Mesenchymal stem cell (in vitro differentiated cells and primary cell): ENCODE data around the gene CST3.

Experiments used
- DNase-seq: peaks from one replicate; pipeline ENCODE4 v3.0.0-alpha.2; 2013
- H2AFZ ChIP-seq: one replicate; pipeline ENCODE4 v1.6.1; 2013; ENCODE audit warnings: low read depth, mild to moderate bottlenecking, control low read depth, inconsistent platforms, low read length, moderate library complexity
- H2AK5ac ChIP-seq: 2 replicates; pipeline ENCODE4 v1.6.1; 2013; ENCODE audit warnings: low read length, moderate library complexity, mild to moderate bottlenecking, inconsistent platforms; ENCODE audit not compliant: severe bottlenecking
- H2BK120ac ChIP-seq: one replicate; pipeline ENCODE4 v1.6.1; 2013; ENCODE audit warnings: low read depth, mild to moderate bottlenecking, inconsistent platforms, low read length, moderate library complexity
- H2BK12ac ChIP-seq, 2 experiments: one replicate each; pipeline ENCODE4 v1.6.1; 2013; ENCODE audit warnings: inconsistent platforms in 2 of 2, low read length in 2 of 2, mild to moderate bottlenecking in 2 of 2, moderate library complexity in 2 of 2, control low read depth in 1 of 2
- H2BK15ac ChIP-seq: one replicate; pipeline ENCODE4 v1.6.1; 2013; ENCODE audit warnings: mild to moderate bottlenecking, low read depth, inconsistent platforms; ENCODE audit not compliant: poor library complexity, severe bottlenecking
- H2BK5ac ChIP-seq: 2 replicates; pipeline ENCODE4 v1.6.1; 2013; ENCODE audit warnings: low read depth, mild to moderate bottlenecking, low read length, control low read depth, inconsistent platforms; ENCODE audit not compliant: poor library complexity, severe bottlenecking
- H3K14ac ChIP-seq, 2 experiments: one replicate each; pipeline ENCODE4 v1.6.1; 2013; ENCODE audit warnings: inconsistent platforms in 2 of 2, low read length in 2 of 2, control low read depth in 1 of 2, mild to moderate bottlenecking in 1 of 2, moderate library complexity in 1 of 2
- H3K18ac ChIP-seq, 2 experiments: one replicate each; pipeline ENCODE4 v1.6.1; 2013; ENCODE audit warnings: inconsistent platforms in 2 of 2, low read length in 2 of 2, control low read depth in 1 of 2, low read depth in 1 of 2, mild to moderate bottlenecking in 1 of 2
- H3K23ac ChIP-seq, 2 experiments: one replicate each; pipeline ENCODE4 v1.6.1; 2013; ENCODE audit warnings: inconsistent platforms in 2 of 2, low read length in 2 of 2, mild to moderate bottlenecking in 2 of 2, moderate library complexity in 2 of 2, control low read depth in 1 of 2
- H3K27ac ChIP-seq: 2 replicates; pipeline ENCODE4 v1.5.1; 2013; ENCODE audit warnings: mild to moderate bottlenecking, moderate library complexity, low read length, control low read depth, inconsistent platforms; ENCODE audit not compliant: poor library complexity, severe bottlenecking
- H3K27me3 ChIP-seq, 2 experiments: 2 replicates each; pipeline versions ENCODE4 v1.6.1 to v1.7.0; 2013; ENCODE audit warnings: low read length in 2 of 2, mild to moderate bottlenecking in 2 of 2, moderate library complexity in 2 of 2, control low read depth in 1 of 2, inconsistent platforms in 1 of 2; ENCODE audit not compliant: control insufficient read depth in 1 of 2, insufficient read depth in 1 of 2
- H3K36me3 ChIP-seq, 2 experiments: 2 replicates each; pipeline versions ENCODE4 v1.6.1 to v1.7.0; 2013; ENCODE audit warnings: low read length in 2 of 2, control low read depth in 1 of 2, inconsistent platforms in 1 of 2, low read depth in 1 of 2, mild to moderate bottlenecking in 1 of 2; ENCODE audit not compliant: insufficient read depth in 2 of 2, control insufficient read depth in 1 of 2
- H3K4ac ChIP-seq, 2 experiments: one replicate each; pipeline ENCODE4 v1.6.1; 2013; ENCODE audit warnings: inconsistent platforms in 2 of 2, low read length in 2 of 2, mild to moderate bottlenecking in 2 of 2, moderate library complexity in 2 of 2, control low read depth in 1 of 2, low read depth in 1 of 2
- H3K4me1 ChIP-seq: 2 replicates; pipeline ENCODE4 v1.6.1; 2013; ENCODE audit warnings: low read depth, low read length, control low read depth; ENCODE audit not compliant: control insufficient read depth, insufficient read depth
- H3K4me2 ChIP-seq: 2 replicates; pipeline ENCODE4 v1.6.1; 2013; ENCODE audit warnings: low read length, mild to moderate bottlenecking, inconsistent platforms; ENCODE audit not compliant: poor library complexity, severe bottlenecking
- H3K4me3 ChIP-seq, 2 experiments: 2 replicates each; pipeline versions ENCODE4 v1.5.1 to v1.7.0; 2013; ENCODE audit warnings: low read length in 2 of 2, mild to moderate bottlenecking in 2 of 2, control low read depth in 1 of 2, low read depth in 1 of 2; ENCODE audit not compliant: insufficient read depth in 1 of 2
- H3K79me1 ChIP-seq: replicated peaks from 2 replicates; pipeline ENCODE4 v1.6.1; 2013; ENCODE audit warnings: mild to moderate bottlenecking, control low read depth, low read length, inconsistent platforms; ENCODE audit not compliant: poor library complexity, severe bottlenecking
- H3K9ac ChIP-seq: 2 replicates; pipeline ENCODE4 v1.7.0; 2013; ENCODE audit warnings: mild to moderate bottlenecking, low read length, moderate library complexity
- H3K9me3 ChIP-seq: 2 replicates; pipeline ENCODE4 v1.7.0; 2013; ENCODE audit warnings: mild to moderate bottlenecking, low read length; ENCODE audit not compliant: control insufficient read depth
- H4K8ac ChIP-seq: one replicate; pipeline ENCODE4 v1.6.1; 2013; ENCODE audit warnings: inconsistent platforms, mild to moderate bottlenecking, low read length, moderate library complexity
- H4K91ac ChIP-seq: one replicate; pipeline ENCODE4 v1.6.1; 2013; ENCODE audit warnings: mild to moderate bottlenecking, low read length, inconsistent platforms
- WGBS: methylation state at CpG from one replicate; pipeline ENCODE4 v1.1.7; 2013; ENCODE audit warnings: mixed read lengths; 5-methylcytosine and 5-hydroxymethylcytosine counted together

The CST3 gene

DNA sequence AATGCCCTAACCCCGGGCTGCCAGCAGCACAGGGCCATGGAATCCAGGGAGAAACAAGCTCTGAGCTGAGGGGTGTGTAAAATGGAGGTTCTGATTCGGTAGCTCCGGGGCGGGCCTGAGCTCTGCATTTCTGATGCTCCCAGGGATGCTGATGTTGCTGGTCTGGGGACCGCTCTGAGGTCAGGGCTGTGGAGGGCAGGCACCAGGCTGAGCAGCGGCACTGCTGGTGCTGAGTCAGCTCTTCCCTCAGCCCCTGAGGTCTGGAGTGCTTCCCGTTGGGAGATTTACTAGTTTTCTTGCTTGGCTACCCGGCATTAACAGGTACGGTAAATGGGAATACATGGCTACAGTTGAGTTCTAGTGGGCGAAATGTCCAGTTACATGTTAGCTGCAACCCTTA lies 18.6 kb upstream of the CST3 start:
- Histone ChIP-seq H2BK5ac (no peak overlapping the region), H3K27me3 (no peaks in the 10 kb centered on the region), H2AFZ (no peak overlapping the region), H3K4ac (no peak overlapping the region), H3K18ac (no peak overlapping the region), H3K27ac (peak overlapping the region; percentile 20), H3K9me3 (no peaks in the 10 kb centered on the region), H2BK120ac (no peak overlapping the region), H3K9ac (no peak overlapping the region), H2BK12ac (no peak overlapping the region), H4K8ac (no peak overlapping the region), H3K4me1 (peaks cover 34% of the 10 kb centered on the region), H3K14ac (no peak overlapping the region), H3K4me3 (no peak overlapping the region), H3K4me2 (no peak overlapping the region), H3K79me1 (no peaks in the 10 kb centered on the region), H2AK5ac (peak overlapping the region; percentile 99), H4K91ac (no peak overlapping the region), H3K23ac (no peak overlapping the region), H2BK15ac (no peak overlapping the region), H3K36me3 (no peaks in the 10 kb centered on the region)
- WGBS, result 76% methylated on average over 10 of the region's 10 CpGs
- DNase-seq, result no peak

DNA sequence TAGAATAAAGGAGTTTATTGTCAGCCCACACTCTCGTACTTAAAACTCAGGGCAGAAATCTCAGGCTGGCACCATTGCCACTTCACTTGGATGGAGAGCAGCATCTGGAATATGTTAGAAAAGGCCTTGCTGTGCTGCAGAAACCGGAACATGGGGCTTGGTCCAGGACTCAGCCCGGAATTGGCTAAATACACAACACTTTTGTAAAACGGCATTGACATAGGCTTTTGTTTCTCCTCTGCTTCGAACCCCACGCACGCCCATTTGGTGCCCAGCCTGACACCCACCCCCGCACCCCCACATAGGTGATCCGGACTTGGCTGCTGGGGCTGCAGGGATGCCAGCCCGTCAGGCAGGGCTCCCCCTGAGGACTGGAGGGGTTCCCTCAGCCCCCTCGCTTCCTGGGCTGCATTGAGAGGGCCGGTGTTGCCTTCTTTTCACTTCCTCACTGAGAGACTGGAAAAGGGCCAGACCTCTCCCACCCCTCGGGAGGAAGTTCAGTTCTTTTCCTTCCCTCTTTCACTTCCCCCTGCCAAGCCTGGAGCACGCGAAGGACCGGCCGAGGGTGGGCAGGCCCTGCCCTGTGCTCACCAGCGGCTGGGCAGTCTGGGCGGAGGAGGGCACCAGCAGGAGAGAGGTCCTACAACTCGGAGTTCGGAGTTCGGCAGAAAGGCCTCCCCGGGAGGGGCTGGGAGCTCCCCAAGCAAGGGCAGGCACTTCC lies 17.9 kb upstream of the CST3 start:
- Histone ChIP-seq H3K9me3 (no peaks in the 10 kb centered on the region), H3K18ac (no peak overlapping the region)

GRCh38 chr20:23654717-23655116 lies 17.0 kb upstream of the CST3 start:
- H3K27ac ChIP-seq, result no peak overlapping the region
- peak overlapping the region; percentile 14 for H2AK5ac ChIP-seq
- H3K79me1 ChIP-seq, result no peaks in the 10 kb centered on the region
- no peak overlapping the region for H3K9ac ChIP-seq
- DNase-seq, result no peak
- H2AFZ ChIP-seq, result no peak overlapping the region
- no peak overlapping the region for H2BK12ac ChIP-seq
- H3K4me3 ChIP-seq, result no peak overlapping the region
- H3K23ac ChIP-seq, result no peak overlapping the region
- no peak overlapping the region for H4K91ac ChIP-seq
- no peak overlapping the region for H3K18ac ChIP-seq
- 82% methylated on average over 4 of the region's 4 CpGs for WGBS
- H2BK120ac ChIP-seq, result no peak overlapping the region
- no peaks in the 10 kb centered on the region for H3K27me3 ChIP-seq
- H3K36me3 ChIP-seq, result no peaks in the 10 kb centered on the region
- H2BK15ac ChIP-seq, result no peak overlapping the region
- no peak overlapping the region for H2BK5ac ChIP-seq
- no peak overlapping the region for H4K8ac ChIP-seq
- H3K4ac ChIP-seq, result no peak overlapping the region
- H3K9me3 ChIP-seq, result no peaks in the 10 kb centered on the region
- H3K14ac ChIP-seq, result no peak overlapping the region
- peaks cover 27% of the 10 kb centered on the region for H3K4me1 ChIP-seq
- no peak overlapping the region for H3K4me2 ChIP-seq

More for the DNA sequence above, 17.9 kb upstream of the CST3 start:
- no peak overlapping the region for H3K14ac ChIP-seq
- peak overlapping the region; percentile 19 for H4K8ac ChIP-seq
- peak overlapping the region in 1 of 2 experiments; percentile 26 for H3K4me3 ChIP-seq
- H2BK5ac ChIP-seq, result peak overlapping the region; percentile 1
- H2AK5ac ChIP-seq, result peak overlapping the region; percentile 99
- 84% methylated on average over 23 of the region's 23 CpGs for WGBS
- peaks cover 32% of the 10 kb centered on the region for H3K4me1 ChIP-seq
- H3K23ac ChIP-seq, result no peak overlapping the region
- no peaks in the 10 kb centered on the region for H3K36me3 ChIP-seq
- H2BK120ac ChIP-seq, result no peak overlapping the region
- H3K4ac ChIP-seq, result no peak overlapping the region
- H3K4me2 ChIP-seq, result no peak overlapping the region
- H3K27me3 ChIP-seq, result no peaks in the 10 kb centered on the region
- no peak overlapping the region for H4K91ac ChIP-seq
- H2AFZ ChIP-seq, result no peak overlapping the region
- H3K27ac ChIP-seq, result no peak overlapping the region
- no peak overlapping the region for H2BK15ac ChIP-seq
- no peaks in the 10 kb centered on the region for H3K79me1 ChIP-seq
- peak overlapping the region; percentile 40 for H3K9ac ChIP-seq
- DNase-seq, result no peak
- H2BK12ac ChIP-seq, result no peak overlapping the region

- H3K4me2 ChIP-seq, result no peak overlapping the region
- H3K23ac ChIP-seq, result no peak overlapping the region
- H3K4me3 ChIP-seq, result no peak overlapping the region
- no peak overlapping the region for H2BK5ac ChIP-seq
- peak overlapping the region; percentile 57 for H2AK5ac ChIP-seq
- no peak overlapping the region for H2BK12ac ChIP-seq
- H3K14ac ChIP-seq, result no peak overlapping the region
- no peak overlapping the region for H3K9ac ChIP-seq
- no peak overlapping the region for H2BK15ac ChIP-seq
- H4K8ac ChIP-seq, result no peak overlapping the region
- no peaks in the 10 kb centered on the region for H3K79me1 ChIP-seq
- H2BK120ac ChIP-seq, result no peak overlapping the region
- no peaks in the 10 kb centered on the region for H3K36me3 ChIP-seq
- H3K9me3 ChIP-seq, result no peaks in the 10 kb centered on the region
- no peak for DNase-seq
- 83% methylated on average over 2 of the region's 2 CpGs for WGBS
- H2AFZ ChIP-seq, result no peak overlapping the region
- H3K27ac ChIP-seq, result no peak overlapping the region
- peaks cover 24% of the 10 kb centered on the region for H3K4me1 ChIP-seq
- H3K27me3 ChIP-seq, result no peaks in the 10 kb centered on the region
- H4K91ac ChIP-seq, result no peak overlapping the region
- H3K4ac ChIP-seq, result no peak overlapping the region
- no peak overlapping the region for H3K18ac ChIP-seq
These were observed 16.2 kb upstream of the CST3 start for GRCh38 chr20:23654000-23654399.
